ENCODE measurements around the gene NPY.

The NPY gene

GRCh38 chr7:24304494-24305095 lies 20.6 kb downstream of the NPY start:
- ATAC-seq, result no peak
- no peak for TF ChIP-seq ZC3H10 (CRISPR knock-in tag; IDR thresholded peaks at IDR 0.05)

GRCh38 chr7:24307326-24307725 lies 23.3 kb downstream of the NPY start:
- TF ChIP-seq POU6F1 (CRISPR knock-in tag; IDR thresholded peaks at IDR 0.05; ENCODE audit: borderline replicate concordance, low read depth) (no peak), RARB (CRISPR knock-in tag; IDR thresholded peaks at IDR 0.05) (no peak), PATZ1 (CRISPR knock-in tag; IDR thresholded peaks at IDR 0.05; ENCODE audit: borderline replicate concordance) (no peak), CREB5 (CRISPR knock-in tag; IDR thresholded peaks at IDR 0.05; ENCODE audit: low read depth) (no peak), ZNF70 (CRISPR knock-in tag; IDR thresholded peaks at IDR 0.05) (no peak), ESRRG (CRISPR knock-in tag; IDR thresholded peaks at IDR 0.05) (no peak), ISL1 (CRISPR knock-in tag; IDR thresholded peaks at IDR 0.05) (no peak), PPARA (CRISPR knock-in tag; IDR thresholded peaks at IDR 0.05; ENCODE audit: borderline replicate concordance) (no peak), BACH2 (CRISPR knock-in tag; IDR thresholded peaks at IDR 0.05; ENCODE audit: borderline replicate concordance) (no peak), CSDC2 (CRISPR knock-in tag; IDR thresholded peaks at IDR 0.05) (no peak), OSR1 (CRISPR knock-in tag; IDR thresholded peaks at IDR 0.05) (no peak)
- no peak for ATAC-seq

GRCh38 chr7:24312588-24312987 lies 28.6 kb downstream of the NPY start:
- ATAC-seq, result no peak
- no peak for TF ChIP-seq ZC3H10 (CRISPR knock-in tag; IDR thresholded peaks at IDR 0.05)
- TF ChIP-seq SNAI2 (CRISPR knock-in tag; IDR thresholded peaks at IDR 0.05), result no peak
- TF ChIP-seq OSR1 (CRISPR knock-in tag; IDR thresholded peaks at IDR 0.05), result no peak
- TF ChIP-seq ZNF70 (CRISPR knock-in tag; IDR thresholded peaks at IDR 0.05), result no peak
- TF ChIP-seq PPARA (CRISPR knock-in tag; IDR thresholded peaks at IDR 0.05; ENCODE audit: borderline replicate concordance), result no peak
- TF ChIP-seq TSHZ2 (CRISPR knock-in tag; IDR thresholded peaks at IDR 0.05), result no peak
- no peak for TF ChIP-seq ZNF8 (CRISPR knock-in tag; IDR thresholded peaks at IDR 0.05)
- TF ChIP-seq ARNTL (CRISPR knock-in tag; IDR thresholded peaks at IDR 0.05; ENCODE audit: borderline replicate concordance, low read depth), result no peak
- TF ChIP-seq TCF4 (CRISPR knock-in tag; IDR thresholded peaks at IDR 0.05; ENCODE audit: borderline replicate concordance), result no peak
- TF ChIP-seq TOX (CRISPR knock-in tag; IDR thresholded peaks at IDR 0.05; ENCODE audit: borderline replicate concordance), result no peak
- no peak for TF ChIP-seq CSRNP3 (CRISPR knock-in tag; IDR thresholded peaks at IDR 0.05)
- TF ChIP-seq ZFP3 (CRISPR knock-in tag; IDR thresholded peaks at IDR 0.05), result no peak
- no peak for TF ChIP-seq ESRRG (CRISPR knock-in tag; IDR thresholded peaks at IDR 0.05)
- no peak for TF ChIP-seq ZFP30 (CRISPR knock-in tag; IDR thresholded peaks at IDR 0.05)
- TF ChIP-seq PATZ1 (CRISPR knock-in tag; IDR thresholded peaks at IDR 0.05; ENCODE audit: borderline replicate concordance), result no peak
- TF ChIP-seq ISL1 (CRISPR knock-in tag; IDR thresholded peaks at IDR 0.05), result no peak
- TF ChIP-seq GLIS3 (CRISPR knock-in tag; IDR thresholded peaks at IDR 0.05), result no peak
- TF ChIP-seq POU6F1 (CRISPR knock-in tag; IDR thresholded peaks at IDR 0.05; ENCODE audit: borderline replicate concordance, low read depth), result no peak

All from SK-N-SH treated with all-trans-retinoic acid at 6 μM for 48 hours (cell line).